ENCODE data around the gene NRP1. TPM values are rescaled to one million over a fixed set of nuclear protein-coding genes. Genes with fewer than 3 reads are reported as not detected.

The NRP1 gene
- polyA plus RNA-seq, 2 of the 4 experiments (the other 2 are of a cell fraction), result 121 to 259 TPM

DNA sequence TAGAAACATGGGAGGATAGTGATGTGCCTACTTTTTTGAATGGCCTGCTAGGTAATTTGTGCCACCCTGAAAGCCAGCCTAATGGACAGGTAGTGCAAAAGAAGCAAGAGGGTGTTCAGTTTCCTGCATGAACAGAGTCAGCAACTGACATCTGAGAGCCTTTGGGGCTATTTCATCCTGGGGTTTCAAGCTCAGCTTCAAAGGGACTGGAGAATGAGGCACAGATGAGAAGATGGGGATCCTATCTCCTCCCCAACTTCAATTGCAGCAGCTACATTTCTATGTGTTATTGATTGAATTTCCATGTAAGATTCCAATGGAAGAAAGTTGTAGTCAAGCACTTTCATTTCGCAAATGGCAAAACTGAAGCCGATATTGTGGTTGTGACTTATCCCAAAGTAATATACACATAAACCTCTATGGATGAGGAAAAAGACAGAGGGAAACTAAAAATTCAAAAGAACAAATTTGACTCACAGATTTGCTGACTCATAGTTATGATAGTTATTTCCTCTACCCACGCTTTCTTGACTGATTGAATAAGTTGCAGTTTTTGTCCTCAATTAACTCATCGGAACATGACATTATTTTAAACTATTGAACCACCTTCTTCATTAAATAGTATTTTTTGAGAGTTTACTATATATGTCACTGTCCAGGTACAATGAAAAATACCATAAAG is 42.6 kb upstream of the NRP1 start:
- ChIA-PET POLR2A (no interaction called here), CTCF (interaction anchor here (1.0 kb wide), 1 partner anchor 16 kb away, joined by 3 read pairs; no protein-coding TSS in a partner anchor)
- Histone ChIP-seq H3K4me2 (peak overlapping the region; percentile 29), H3K9me3 (no peaks in the 10 kb centered on the region), H3K4me3 (no peak overlapping the region), H3K4me1 (peaks cover 17% of the 10 kb centered on the region), H3K27ac (peak overlapping the region; percentile 45 to 81)
- TF ChIP-seq, protein P1, sequence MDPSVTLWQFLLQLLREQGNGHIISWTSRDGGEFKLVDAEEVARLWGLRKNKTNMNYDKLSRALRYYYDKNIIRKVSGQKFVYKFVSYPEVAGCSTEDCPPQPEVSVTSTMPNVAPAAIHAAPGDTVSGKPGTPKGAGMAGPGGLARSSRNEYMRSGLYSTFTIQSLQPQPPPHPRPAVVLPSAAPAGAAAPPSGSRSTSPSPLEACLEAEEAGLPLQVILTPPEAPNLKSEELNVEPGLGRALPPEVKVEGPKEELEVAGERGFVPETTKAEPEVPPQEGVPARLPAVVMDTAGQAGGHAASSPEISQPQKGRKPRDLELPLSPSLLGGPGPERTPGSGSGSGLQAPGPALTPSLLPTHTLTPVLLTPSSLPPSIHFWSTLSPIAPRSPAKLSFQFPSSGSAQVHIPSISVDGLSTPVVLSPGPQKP (IDR thresholded peaks at IDR 0.05; ENCODE audit: low read depth, low read length), result no peak
- TF ChIP-seq GATA3 (IDR thresholded peaks at IDR 0.05; ENCODE audit: borderline replicate concordance) (no peak), NFE2L2 (conservative IDR thresholded peaks at IDR 0.05; ENCODE audit: low read length) (peak; percentile 87), FOSL2 (IDR thresholded peaks at IDR 0.05) (no peak), FOSL2 (CRISPR knock-in tag; IDR thresholded peaks at IDR 0.05) (0 out of 2 replicates have a peak, but pooled peaks have one; percentile 24), TFCP2L1 (CRISPR knock-in tag; IDR thresholded peaks at IDR 0.05) (no peak), HEYL (CRISPR knock-in tag; IDR thresholded peaks at IDR 0.05) (no peak), FOSB (CRISPR knock-in tag; IDR thresholded peaks at IDR 0.05) (no peak), TP53 (CRISPR knock-in tag; IDR thresholded peaks at IDR 0.05) (no peak), SMC3 (IDR thresholded peaks at IDR 0.05) (no peak), RFX5 (IDR thresholded peaks at IDR 0.05) (no peak), MAZ (IDR thresholded peaks at IDR 0.05; ENCODE audit: borderline replicate concordance, low read depth, low read length) (no peak), MAFK (IDR thresholded peaks at IDR 0.05; ENCODE audit: partially characterized antibody) (peak; percentile 98), HOXA7 (CRISPR knock-in tag; IDR thresholded peaks at IDR 0.05) (no peak)
- TF ChIP-seq, protein P2, sequence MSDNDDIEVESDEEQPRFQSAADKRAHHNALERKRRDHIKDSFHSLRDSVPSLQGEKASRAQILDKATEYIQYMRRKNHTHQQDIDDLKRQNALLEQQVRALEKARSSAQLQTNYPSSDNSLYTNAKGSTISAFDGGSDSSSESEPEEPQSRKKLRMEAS (IDR thresholded peaks at IDR 0.05), result no peak
- FAIRE-seq (no peak), ATAC-seq (no peak), DNase-seq (ENCODE audit: low read depth in 1 of 2, low spot score in 1 of 2) (peak in 1 of 2 experiments; percentile 5)
- WGBS (ENCODE audit: missing lambda C conversion rate), result 62% methylated on average over 4 of the region's 4 CpGs

DNA sequence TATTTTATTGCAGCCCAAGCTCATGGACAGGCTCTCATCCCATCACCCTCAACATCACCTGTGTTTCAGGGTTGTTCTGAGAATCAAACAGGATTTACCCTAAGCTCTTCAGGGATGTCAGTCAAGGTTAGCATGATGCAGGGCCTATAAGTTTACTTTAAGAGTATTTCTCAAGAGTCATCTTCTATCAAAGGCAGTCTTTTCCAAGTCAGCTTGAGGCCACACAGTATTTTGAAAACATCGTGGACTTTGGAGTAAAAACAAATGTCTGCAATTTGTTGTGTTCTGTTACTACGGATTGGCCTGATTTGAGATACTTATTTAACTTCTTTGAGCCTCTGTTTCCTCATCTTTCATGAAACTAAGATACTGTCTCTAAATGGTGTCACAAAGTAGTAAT is 42.0 kb upstream of the NRP1 start:
- WGBS (ENCODE audit: missing lambda C conversion rate), result 97% methylated on average over 2 of the region's 2 CpGs
- FAIRE-seq (no peak), ATAC-seq (no peak), DNase-seq (ENCODE audit: low read depth in 1 of 2, low spot score in 1 of 2) (no peak)
- TF ChIP-seq EHMT2 (IDR thresholded peaks at IDR 0.05; ENCODE audit: low read depth) (no peak), CEBPB (IDR thresholded peaks at IDR 0.05) (no peak), POLR2A (IDR thresholded peaks at IDR 0.05; ENCODE audit: low read length) (no peak), TFCP2L1 (CRISPR knock-in tag; IDR thresholded peaks at IDR 0.05) (no peak), HOXB13 (CRISPR knock-in tag; IDR thresholded peaks at IDR 0.05; ENCODE audit: low read depth) (no peak), ZC3H11A (IDR thresholded peaks at IDR 0.05) (no peak), RNF2 (IDR thresholded peaks at IDR 0.05; ENCODE audit: borderline replicate concordance, low read depth) (no peak), HOXB5 (CRISPR knock-in tag; IDR thresholded peaks at IDR 0.05) (no peak)
- TF ChIP-seq, protein P3, sequence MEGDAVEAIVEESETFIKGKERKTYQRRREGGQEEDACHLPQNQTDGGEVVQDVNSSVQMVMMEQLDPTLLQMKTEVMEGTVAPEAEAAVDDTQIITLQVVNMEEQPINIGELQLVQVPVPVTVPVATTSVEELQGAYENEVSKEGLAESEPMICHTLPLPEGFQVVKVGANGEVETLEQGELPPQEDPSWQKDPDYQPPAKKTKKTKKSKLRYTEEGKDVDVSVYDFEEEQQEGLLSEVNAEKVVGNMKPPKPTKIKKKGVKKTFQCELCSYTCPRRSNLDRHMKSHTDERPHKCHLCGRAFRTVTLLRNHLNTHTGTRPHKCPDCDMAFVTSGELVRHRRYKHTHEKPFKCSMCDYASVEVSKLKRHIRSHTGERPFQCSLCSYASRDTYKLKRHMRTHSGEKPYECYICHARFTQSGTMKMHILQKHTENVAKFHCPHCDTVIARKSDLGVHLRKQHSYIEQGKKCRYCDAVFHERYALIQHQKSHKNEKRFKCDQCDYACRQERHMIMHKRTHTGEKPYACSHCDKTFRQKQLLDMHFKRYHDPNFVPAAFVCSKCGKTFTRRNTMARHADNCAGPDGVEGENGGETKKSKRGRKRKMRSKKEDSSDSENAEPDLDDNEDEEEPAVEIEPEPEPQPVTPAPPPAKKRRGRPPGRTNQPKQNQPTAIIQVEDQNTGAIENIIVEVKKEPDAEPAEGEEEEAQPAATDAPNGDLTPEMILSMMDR (IDR thresholded peaks at IDR 0.05), result no peak
- TF ChIP-seq, protein P4, sequence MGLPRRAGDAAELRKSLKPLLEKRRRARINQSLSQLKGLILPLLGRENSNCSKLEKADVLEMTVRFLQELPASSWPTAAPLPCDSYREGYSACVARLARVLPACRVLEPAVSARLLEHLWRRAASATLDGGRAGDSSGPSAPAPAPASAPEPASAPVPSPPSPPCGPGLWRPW (IDR thresholded peaks at IDR 0.05), result no peak
- peaks cover 13% of the 10 kb centered on the region for H3K4me1 ChIP-seq
- H3K9me3 ChIP-seq, result no peaks in the 10 kb centered on the region
- H3K27ac ChIP-seq, result peak overlapping the region in 1 of 2 experiments; percentile 81; a peak in 4 of 6 replicates
- ChIA-PET CTCF (interaction anchor here (1.0 kb wide), 1 partner anchor 16 kb away, joined by 3 read pairs; no protein-coding TSS in a partner anchor), POLR2A (interaction anchor here (0.5 kb wide), 1 partner anchor 42 kb away, joined by 3 read pairs; the partner anchor contains the start of gene NRP1)
- no peak overlapping the region for H3K4me3 ChIP-seq
- H3K4me2 ChIP-seq, result no peak overlapping the region
